ENCODE results near the gene PHF12.

The PHF12 gene

GRCh38 chr17:28902819-28903545 is 48.3 kb downstream of the PHF12 start, which contains the start of gene DHRS13:
Gene DHRS13 (minus strand): TSS chr17:28903079. CDS start chr17:28902944, 135 bp downstream.
- H2AFZ ChIP-seq (ENCODE audit: low read length): no peak within 1 kb of the TSS
- H3K4me1 ChIP-seq (ENCODE audit: insufficient read depth, low read length, severe bottlenecking): peaks cover 27% of the 10 kb centered on the region
- peak within 1 kb of the TSS; percentile 67 for H3K27ac ChIP-seq (ENCODE audit: low read depth, low read length, poor library complexity, severe bottlenecking)
- H3K9ac ChIP-seq (ENCODE audit: low read length): peak within 1 kb of the TSS; percentile 89
- H4K20me1 ChIP-seq (ENCODE audit: insufficient read depth, low read length): no peaks in the 10 kb centered on the region
- H3K36me3 ChIP-seq (ENCODE audit: insufficient read depth, low read length): peaks cover 31% of the 10 kb centered on the region
- H3K4me2 ChIP-seq (ENCODE audit: low read length): peak within 1 kb of the TSS; percentile 89
- peaks cover 10% of the 10 kb centered on the region; the same call in 1 of the 2 replicates for H3K79me2 ChIP-seq (ENCODE audit: insufficient read depth, low read length)
- H3K9me3 ChIP-seq (ENCODE audit: low read length): no peaks in the 10 kb centered on the region
- H3K4me3 ChIP-seq (ENCODE audit: low read depth, low read length, poor library complexity, severe bottlenecking): peak within 1 kb of the TSS; percentile 73
- H3F3A ChIP-seq (ENCODE audit: insufficient read depth, low read length): peaks cover 5% of the 10 kb centered on the region; the same call in 1 of the 2 replicates
- H3K27me3 ChIP-seq (ENCODE audit: insufficient read depth, low read length): no peaks in the 10 kb centered on the region
- H3K9me2 ChIP-seq (ENCODE audit: low read depth, low read length): no peaks in the 10 kb centered on the region
- TF ChIP-seq EZH2 (IDR thresholded peaks at IDR 0.05; ENCODE audit: borderline replicate concordance, low read length) (no peak), CTCF (IDR thresholded peaks at IDR 0.05; ENCODE audit: low read length) (peak; percentile 99)

- peak overlapping the region; percentile 89 for H3K9ac ChIP-seq (ENCODE audit: low read length)
- no peaks in the 10 kb centered on the region for H4K20me1 ChIP-seq (ENCODE audit: insufficient read depth, low read length)
- peaks cover 22% of the 10 kb centered on the region for H3K36me3 ChIP-seq (ENCODE audit: insufficient read depth, low read length)
- H3F3A ChIP-seq (ENCODE audit: insufficient read depth, low read length): peaks cover 5% of the 10 kb centered on the region; the same call in 1 of the 2 replicates
- no peaks in the 10 kb centered on the region for H3K9me3 ChIP-seq (ENCODE audit: low read length)
- H3K27me3 ChIP-seq (ENCODE audit: insufficient read depth, low read length): no peaks in the 10 kb centered on the region
- H3K79me2 ChIP-seq (ENCODE audit: insufficient read depth, low read length): peaks cover 10% of the 10 kb centered on the region; the same call in 1 of the 2 replicates
- TF ChIP-seq CTCF (IDR thresholded peaks at IDR 0.05; ENCODE audit: low read length) (no peak), EZH2 (IDR thresholded peaks at IDR 0.05; ENCODE audit: borderline replicate concordance, low read length) (no peak)
- H3K27ac ChIP-seq (ENCODE audit: low read depth, low read length, poor library complexity, severe bottlenecking): peak overlapping the region; percentile 67
- no peak overlapping the region for H2AFZ ChIP-seq (ENCODE audit: low read length)
- H3K4me2 ChIP-seq (ENCODE audit: low read length): peak overlapping the region; percentile 89
- H3K4me3 ChIP-seq (ENCODE audit: low read depth, low read length, poor library complexity, severe bottlenecking): peak overlapping the region; percentile 73
- peaks cover 31% of the 10 kb centered on the region for H3K4me1 ChIP-seq (ENCODE audit: insufficient read depth, low read length, severe bottlenecking)
- no peaks in the 10 kb centered on the region for H3K9me2 ChIP-seq (ENCODE audit: low read depth, low read length)
Measured at GRCh38 chr17:28901866-28902818, 49.2 kb downstream of the PHF12 start.

- Histone ChIP-seq H3F3A (ENCODE audit: insufficient read depth, low read length) (peaks cover 5% of the 10 kb centered on the region; the same call in 1 of the 2 replicates), H3K9me2 (ENCODE audit: low read depth, low read length) (no peaks in the 10 kb centered on the region), H3K36me3 (ENCODE audit: insufficient read depth, low read length) (peaks cover 12% of the 10 kb centered on the region), H3K4me2 (ENCODE audit: low read length) (peak overlapping the region; percentile 89), H3K4me1 (ENCODE audit: insufficient read depth, low read length, severe bottlenecking) (peaks cover 38% of the 10 kb centered on the region), H3K9ac (ENCODE audit: low read length) (peak overlapping the region; percentile 89), H3K27me3 (ENCODE audit: insufficient read depth, low read length) (no peaks in the 10 kb centered on the region), H3K27ac (ENCODE audit: low read depth, low read length, poor library complexity, severe bottlenecking) (peak overlapping the region; percentile 67), H3K9me3 (ENCODE audit: low read length) (no peaks in the 10 kb centered on the region), H3K4me3 (ENCODE audit: low read depth, low read length, poor library complexity, severe bottlenecking) (peak overlapping the region; percentile 73), H3K79me2 (ENCODE audit: insufficient read depth, low read length) (peaks cover 19% of the 10 kb centered on the region), H2AFZ (ENCODE audit: low read length) (no peak overlapping the region), H4K20me1 (ENCODE audit: insufficient read depth, low read length) (no peaks in the 10 kb centered on the region)
- no peak for TF ChIP-seq EZH2 (IDR thresholded peaks at IDR 0.05; ENCODE audit: borderline replicate concordance, low read length)
- TF ChIP-seq CTCF (IDR thresholded peaks at IDR 0.05; ENCODE audit: low read length): no peak
Measured at GRCh38 chr17:28900986-28901726, 50.2 kb downstream of the PHF12 start.
